Sigmoid colon (tissue), 7 donors: ENCODE data around the gene HLF. TPM values are rescaled to one million over a fixed set of nuclear protein-coding genes. Genes with fewer than 3 reads are reported as not detected.

Experiments used
- DNase-seq: peaks from one replicate; pipeline ENCODE4 v3.0.0-alpha.2; 2019
- H3K27ac ChIP-seq, 4 donors: fragments of 200-600 bp; sonication (generic); one replicate each; pipeline ENCODE4 v1.5.1; 2016 to 2019; ENCODE audit warnings: mild to moderate bottlenecking in 1 of 4
- H3K27me3 ChIP-seq, 3 donors: fragments of 200-600 bp; sonication (generic); one replicate each; pipeline ENCODE4 v1.5.1; 2019; ENCODE audit warnings: mild to moderate bottlenecking in 1 of 3
- H3K36me3 ChIP-seq, 4 donors: fragments of 200-600 bp; sonication (generic); one replicate each; pipeline ENCODE4 v1.5.1; 2016 to 2019
- H3K4me1 ChIP-seq, 4 donors: fragments of 200-600 bp; sonication (generic); one replicate each; pipeline ENCODE4 v1.5.1; 2017 to 2019
- H3K4me3 ChIP-seq, 4 donors: fragments of 200-600 bp; sonication (generic); one replicate each; pipeline ENCODE4 v1.5.1; 2017 to 2019; ENCODE audit warnings: mild to moderate bottlenecking in 2 of 4, moderate library complexity in 1 of 4
- H3K9me3 ChIP-seq, 4 donors: fragments of 200-600 bp in 3 of 4; sonication (generic) in 3 of 4; one replicate each; pipeline versions ENCODE4 v1.5.1 to v1.6.1; 2013 to 2019
- CTCF ChIP-seq, 4 experiments: fragments of 450-650 bp in 3 of 4; fragments of 200-600 bp in 1 of 4; IDR thresholded peaks; one replicate each; pipeline ENCODE4 v1.5.1; 2016 to 2019; ENCODE audit warnings: antibody characterized with exemption in 4 of 4, mild to moderate bottlenecking in 3 of 4, moderate library complexity in 2 of 4
- EP300 ChIP-seq, 4 donors: sonication (generic); formaldehyde crosslinking; IDR thresholded peaks; one replicate each; pipeline ENCODE4 v1.6.1; 2017; ENCODE audit warnings: antibody characterized with exemption in 4 of 4
- POLR2A ChIP-seq, 2 donors: fragments of 450-650 bp; IDR thresholded peaks; one replicate each; pipeline ENCODE4 v1.6.1; 2016; ENCODE audit warnings: antibody characterized with exemption in 2 of 2, mild to moderate bottlenecking in 2 of 2, moderate library complexity in 2 of 2
- POLR2AphosphoS5 ChIP-seq, 4 donors: sonication (generic); formaldehyde crosslinking; IDR thresholded peaks; one replicate each; pipeline ENCODE4 v1.6.1; 2017; ENCODE audit warnings: antibody characterized with exemption in 4 of 4
- WGBS, 2 donors: extraction: QIAGEN DNeasy Blood & Tissue Kit; methylation state at CpG; one replicate each; pipeline ENCODE4 v1.1.7; 2013; 5-methylcytosine and 5-hydroxymethylcytosine counted together
- intact Hi-C: fragments of 100-400 bp; cut with DNase I; formaldehyde crosslinking; loops from one replicate; pipeline ENCODE4 v1.15.1; 2023
- polyA plus RNA-seq, 3 donors: library from polyadenylated mRNA; stranded (reverse); fragments of 200-250 nt; gene quantifications; one replicate each; pipeline ENCODE4 v1.2.3, GENCODE V29; 2013
- total RNA-seq, 4 donors: library from RNA; depleted of rRNA; stranded (reverse); fragments of >200 nt; gene quantifications; one replicate each; pipeline ENCODE4 v1.1.0, GENCODE V29; 2016
- donor health status: healthy with polysubstance abuse.
- donor health status: Bipolar disorder and iron deficiency.
- donor health status: healthy.

The HLF gene
- total and polyA plus RNA-seq, 7 donors: 0.92 to 54.0 (median 41.7) TPM

- no peak for DNase-seq
- WGBS, 2 donors: 83 to 86% methylated on average over 2 of the region's 2 CpGs
- intact Hi-C loops: no loop called here
- Histone ChIP-seq H3K4me1 (no peaks in the 10 kb centered on the region), H3K27me3 (no peaks in the 10 kb centered on the region), H3K9me3 (peaks cover 0 to 3% (median 0%) of the 10 kb centered on the region in 4 donors), H3K27ac (no peak overlapping the region), H3K36me3 (no peaks in the 10 kb centered on the region), H3K4me3 (no peak overlapping the region)
- no peak for TF ChIP-seq CTCF (IDR thresholded peaks at IDR 0.05)
- no peak for TF ChIP-seq POLR2A (IDR thresholded peaks at IDR 0.05)
- no peak for TF ChIP-seq EP300 (IDR thresholded peaks at IDR 0.05)
- TF ChIP-seq POLR2AphosphoS5 (IDR thresholded peaks at IDR 0.05): no peak
Measured at GRCh38 chr17:55229276-55229675, 35.5 kb upstream of the HLF start.

DNA sequence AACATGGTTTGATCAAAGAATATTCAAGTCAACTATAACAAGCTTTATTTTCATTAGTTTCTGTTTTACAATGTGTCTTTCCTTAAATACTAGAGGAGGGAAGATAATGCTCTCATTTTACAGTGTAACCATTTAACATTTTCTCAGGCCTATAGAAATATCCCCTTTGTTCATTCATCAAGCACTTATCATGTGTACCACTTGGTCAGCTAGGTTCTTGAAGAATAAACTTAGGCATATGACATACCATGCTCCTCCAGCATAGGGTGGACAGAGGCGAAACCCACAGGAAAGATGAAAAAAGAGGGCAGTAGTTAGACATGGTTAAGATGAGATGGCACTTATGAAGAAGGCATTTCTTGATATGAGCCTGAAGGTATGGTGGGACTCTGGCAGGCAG is 34.0 kb upstream of the HLF start:
- Histone ChIP-seq H3K27ac (no peak overlapping the region), H3K4me3 (no peak overlapping the region), H3K27me3 (no peaks in the 10 kb centered on the region), H3K9me3 (peaks cover 0 to 3% (median 0%) of the 10 kb centered on the region in 4 donors), H3K4me1 (no peaks in the 10 kb centered on the region), H3K36me3 (no peaks in the 10 kb centered on the region)
- DNase-seq: no peak
- 84 to 96% methylated on average over 1 of the region's 1 CpG for WGBS, 2 donors
- intact Hi-C loops: loop anchor here (10.0 kb wide), 1 partner anchor 236 kb away; no protein-coding TSS in a partner anchor
- TF ChIP-seq POLR2A (IDR thresholded peaks at IDR 0.05): no peak
- no peak for TF ChIP-seq EP300 (IDR thresholded peaks at IDR 0.05)
- TF ChIP-seq CTCF (IDR thresholded peaks at IDR 0.05): no peak
- no peak for TF ChIP-seq POLR2AphosphoS5 (IDR thresholded peaks at IDR 0.05)

- Histone ChIP-seq H3K9me3 (peaks cover 0 to 3% (median 0%) of the 10 kb centered on the region in 4 donors), H3K4me1 (peaks cover 0 to 17% (median 7%) of the 10 kb centered on the region in 4 donors), H3K27me3 (no peaks in the 10 kb centered on the region), H3K27ac (no peak overlapping the region), H3K4me3 (no peak overlapping the region), H3K36me3 (no peaks in the 10 kb centered on the region)
- DNase-seq: no peak
- TF ChIP-seq POLR2AphosphoS5 (IDR thresholded peaks at IDR 0.05) (no peak), CTCF (IDR thresholded peaks at IDR 0.05) (no peak), POLR2A (IDR thresholded peaks at IDR 0.05) (no peak), EP300 (IDR thresholded peaks at IDR 0.05) (no peak)
- intact Hi-C loops: loop anchor here (10.0 kb wide), 1 partner anchor 239 kb away; no protein-coding TSS in a partner anchor
- WGBS, 2 donors: 23 to 69% methylated on average over 3 of the region's 3 CpGs
Measured at GRCh38 chr17:55233840-55234239, 30.9 kb upstream of the HLF start.

DNA sequence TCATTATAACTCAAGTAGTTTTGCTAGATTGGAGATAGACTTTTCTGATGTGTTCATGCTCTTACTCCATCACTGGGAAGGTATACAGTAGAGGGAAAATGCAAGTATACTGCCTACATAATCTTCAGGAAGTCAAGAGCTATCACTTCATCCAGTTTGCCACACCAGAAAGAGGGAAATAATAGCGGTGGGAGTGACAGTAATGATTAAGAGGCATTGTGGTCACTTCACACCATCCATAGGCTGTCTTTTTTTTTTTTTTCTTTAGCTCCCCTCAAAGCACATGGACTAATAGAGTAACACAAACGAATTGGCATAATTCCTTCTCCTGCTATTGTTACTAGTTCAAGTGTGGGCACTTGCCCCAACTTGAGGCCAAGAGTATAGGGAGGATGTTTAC is 28.4 kb upstream of the HLF start:
- intact Hi-C loops: loop anchor here (5.0 to 10.0 kb wide), 3 partner anchors 61 to 276 kb away; partner anchors contain the start of gene SMIM36
- 76 to 83% methylated on average over 2 of the region's 2 CpGs for WGBS, 2 donors

More for the DNA sequence above, 28.4 kb upstream of the HLF start:
- no peak for DNase-seq
- H3K36me3 ChIP-seq: no peaks in the 10 kb centered on the region
- no peak overlapping the region for H3K4me3 ChIP-seq
- TF ChIP-seq CTCF (IDR thresholded peaks at IDR 0.05): no peak
- TF ChIP-seq POLR2A (IDR thresholded peaks at IDR 0.05): no peak
- no peak for TF ChIP-seq EP300 (IDR thresholded peaks at IDR 0.05)
- no peak for TF ChIP-seq POLR2AphosphoS5 (IDR thresholded peaks at IDR 0.05)
- no peaks in the 10 kb centered on the region for H3K27me3 ChIP-seq
- no peak overlapping the region for H3K27ac ChIP-seq
- peaks cover 0 to 22% (median 9%) of the 10 kb centered on the region in 4 donors for H3K4me1 ChIP-seq
- peaks cover 0 to 3% (median 0%) of the 10 kb centered on the region in 4 donors for H3K9me3 ChIP-seq
